ENCODE results near the gene TMPRSS11F.

- no peak for TF ChIP-seq CTCF (IDR thresholded peaks at IDR 0.05)
- TF ChIP-seq EZH2 (IDR thresholded peaks at IDR 0.05; ENCODE audit: borderline replicate concordance, insufficient read depth, low read depth, low read length, poor library complexity, severe bottlenecking) = no peak
Measured at GRCh38 chr4:68163754-68164153, 34.1 kb upstream of the TMPRSS11F start.
